ENCODE data around the gene KLHL26. TPM values are rescaled to one million over a fixed set of nuclear protein-coding genes. Genes with fewer than 3 reads are reported as not detected.

The KLHL26 gene
- total RNA-seq, 1 experiment from 2014 or later = 7.5 TPM

DNA sequence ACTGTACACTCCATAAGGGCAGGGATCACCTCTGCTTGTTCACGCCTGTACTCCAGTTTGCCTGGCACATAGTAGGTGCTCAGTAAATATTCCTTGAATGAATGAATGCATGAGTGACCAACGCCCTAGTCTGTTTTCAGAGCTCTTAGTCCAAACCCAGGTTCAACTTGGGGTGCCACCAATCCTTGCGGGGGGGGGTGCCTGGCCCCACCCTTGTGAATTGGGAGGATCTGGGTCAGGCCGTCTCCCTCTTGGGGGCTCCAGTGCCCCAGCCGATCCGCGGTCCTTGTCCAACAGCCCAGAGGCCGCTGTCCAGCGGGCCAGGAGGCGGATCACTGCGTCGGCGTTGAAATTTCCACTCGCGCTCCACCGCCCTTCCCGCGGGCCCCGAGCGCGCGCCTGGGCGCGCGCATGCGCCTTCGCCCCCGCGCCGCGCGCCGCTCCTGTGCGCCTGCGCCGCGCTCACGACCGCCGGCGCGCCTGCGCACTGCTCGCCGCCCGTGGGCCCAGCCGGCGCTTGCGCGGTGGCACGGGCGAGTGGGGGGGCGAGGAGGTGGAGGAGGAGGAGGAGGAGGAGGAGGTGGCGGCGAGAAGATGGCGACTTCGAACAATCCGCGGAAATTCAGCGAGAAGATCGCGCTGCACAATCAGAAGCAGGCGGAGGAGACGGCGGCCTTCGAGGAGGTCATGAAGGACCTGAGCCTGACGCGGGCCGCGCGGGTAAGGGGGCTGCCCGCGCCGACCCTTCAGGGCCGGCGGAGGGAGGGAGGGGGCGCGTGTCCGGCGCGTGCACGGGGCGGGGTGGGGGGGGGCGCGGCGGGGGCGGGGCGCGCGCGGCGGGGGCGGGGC, 46.5 kb downstream of the KLHL26 start, which contains the start of gene CRTC1:
CRTC1 (plus strand) TSS at position 572 of the 849 bp plus-strand sequence; CDS start at position 595, 23 bp downstream.
- Mint-ChIP-seq H3K36me3 (ENCODE audit: insufficient read depth, unreplicated experiment) (peaks cover 16% of the 10 kb centered on the region), H3K4me1 (ENCODE audit: low read depth, unreplicated experiment) (no peaks in the 10 kb centered on the region), H3K4me3 (ENCODE audit: low read depth, unreplicated experiment) (peak within 1 kb of the TSS; percentile 63), H3K27me3 (ENCODE audit: unreplicated experiment) (no peaks in the 10 kb centered on the region), H3K9me3 (ENCODE audit: low read depth, unreplicated experiment) (no peaks in the 10 kb centered on the region), H3K27ac (ENCODE audit: unreplicated experiment) (no peak within 1 kb of the TSS)
- intact Hi-C loops (cut with micrococcal nuclease; ENCODE audit: unreplicated experiment) = no loop called here
- TF ChIP-seq, protein P1, sequence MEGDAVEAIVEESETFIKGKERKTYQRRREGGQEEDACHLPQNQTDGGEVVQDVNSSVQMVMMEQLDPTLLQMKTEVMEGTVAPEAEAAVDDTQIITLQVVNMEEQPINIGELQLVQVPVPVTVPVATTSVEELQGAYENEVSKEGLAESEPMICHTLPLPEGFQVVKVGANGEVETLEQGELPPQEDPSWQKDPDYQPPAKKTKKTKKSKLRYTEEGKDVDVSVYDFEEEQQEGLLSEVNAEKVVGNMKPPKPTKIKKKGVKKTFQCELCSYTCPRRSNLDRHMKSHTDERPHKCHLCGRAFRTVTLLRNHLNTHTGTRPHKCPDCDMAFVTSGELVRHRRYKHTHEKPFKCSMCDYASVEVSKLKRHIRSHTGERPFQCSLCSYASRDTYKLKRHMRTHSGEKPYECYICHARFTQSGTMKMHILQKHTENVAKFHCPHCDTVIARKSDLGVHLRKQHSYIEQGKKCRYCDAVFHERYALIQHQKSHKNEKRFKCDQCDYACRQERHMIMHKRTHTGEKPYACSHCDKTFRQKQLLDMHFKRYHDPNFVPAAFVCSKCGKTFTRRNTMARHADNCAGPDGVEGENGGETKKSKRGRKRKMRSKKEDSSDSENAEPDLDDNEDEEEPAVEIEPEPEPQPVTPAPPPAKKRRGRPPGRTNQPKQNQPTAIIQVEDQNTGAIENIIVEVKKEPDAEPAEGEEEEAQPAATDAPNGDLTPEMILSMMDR (IDR thresholded peaks at IDR 0.05; ENCODE audit: unreplicated experiment) = no peak
- BruUV-seq (replicated peaks) = no TSS peak
- CTCF ChIA-PET = no interaction called here
- DNase-seq = peak; percentile 89

DNA sequence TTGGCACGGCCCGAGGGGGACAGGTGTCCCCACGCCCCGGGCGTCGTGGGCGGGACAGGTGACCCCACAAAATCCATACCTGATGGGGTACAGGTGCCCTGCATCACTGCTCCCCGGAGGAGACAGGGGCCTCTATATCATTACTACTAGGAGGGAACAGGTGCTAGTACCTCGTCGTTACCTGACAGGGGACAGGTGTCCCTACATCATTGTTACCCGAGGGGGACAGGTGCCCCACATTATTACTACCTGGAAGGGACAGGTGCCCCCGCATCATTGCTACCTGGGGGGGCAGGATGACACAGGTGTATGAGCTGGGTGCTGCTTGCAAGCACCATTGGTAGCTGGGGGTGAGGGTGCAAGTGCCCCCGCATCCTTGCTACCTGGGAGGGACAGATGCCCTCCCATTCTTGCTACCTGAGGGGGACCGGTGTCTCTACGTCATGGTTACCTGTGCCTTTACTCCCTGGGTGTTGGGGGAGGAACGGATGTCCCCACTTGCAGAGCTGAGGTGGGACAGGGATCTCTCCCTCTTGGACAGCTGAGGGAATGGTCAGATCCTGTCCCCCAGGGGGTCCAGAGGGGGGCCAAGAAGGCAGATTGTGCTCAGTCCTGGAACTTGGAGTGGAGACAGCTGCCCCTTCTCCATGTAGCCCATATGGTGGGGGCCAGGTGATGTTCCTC, 47.3 kb downstream of the KLHL26 start:
- no peak overlapping the region for H3K27ac Mint-ChIP-seq (ENCODE audit: unreplicated experiment)
- H3K36me3 Mint-ChIP-seq (ENCODE audit: insufficient read depth, unreplicated experiment) = peaks cover 16% of the 10 kb centered on the region
- no peaks in the 10 kb centered on the region for H3K9me3 Mint-ChIP-seq (ENCODE audit: low read depth, unreplicated experiment)
- intact Hi-C loops (cut with micrococcal nuclease; ENCODE audit: unreplicated experiment) = no loop called here
- H3K4me1 Mint-ChIP-seq (ENCODE audit: low read depth, unreplicated experiment) = no peaks in the 10 kb centered on the region
- no peaks in the 10 kb centered on the region for H3K27me3 Mint-ChIP-seq (ENCODE audit: unreplicated experiment)
- H3K4me3 Mint-ChIP-seq (ENCODE audit: low read depth, unreplicated experiment) = peak overlapping the region; percentile 63
- no TSS peak for BruUV-seq (replicated peaks)
- no peak for DNase-seq
- TF ChIP-seq, protein P1 (IDR thresholded peaks at IDR 0.05; ENCODE audit: unreplicated experiment) = no peak
- CTCF ChIA-PET = no interaction called here

DNA sequence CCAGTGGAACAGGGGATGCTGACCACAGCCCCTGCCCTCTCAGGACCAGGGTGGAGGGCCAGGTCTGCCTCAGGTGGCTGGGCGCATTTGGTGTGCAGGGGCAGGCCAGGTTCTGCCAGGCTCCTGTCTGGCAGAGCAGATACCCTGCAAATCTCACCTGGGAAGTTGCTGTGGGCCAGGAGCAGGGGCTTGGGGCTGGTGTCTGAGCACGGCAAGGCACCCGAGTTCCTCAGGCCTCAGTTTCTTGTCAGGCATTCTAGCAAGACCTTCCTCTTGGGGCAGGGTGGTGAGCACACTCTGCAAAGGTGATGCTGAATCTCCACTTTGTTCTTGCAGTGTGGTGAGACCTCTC, 47.8 kb downstream of the KLHL26 start:
- no TSS peak for BruUV-seq (replicated peaks)
- H3K4me3 Mint-ChIP-seq (ENCODE audit: low read depth, unreplicated experiment) = no peak overlapping the region
- H3K27me3 Mint-ChIP-seq (ENCODE audit: unreplicated experiment) = no peaks in the 10 kb centered on the region

DNA sequence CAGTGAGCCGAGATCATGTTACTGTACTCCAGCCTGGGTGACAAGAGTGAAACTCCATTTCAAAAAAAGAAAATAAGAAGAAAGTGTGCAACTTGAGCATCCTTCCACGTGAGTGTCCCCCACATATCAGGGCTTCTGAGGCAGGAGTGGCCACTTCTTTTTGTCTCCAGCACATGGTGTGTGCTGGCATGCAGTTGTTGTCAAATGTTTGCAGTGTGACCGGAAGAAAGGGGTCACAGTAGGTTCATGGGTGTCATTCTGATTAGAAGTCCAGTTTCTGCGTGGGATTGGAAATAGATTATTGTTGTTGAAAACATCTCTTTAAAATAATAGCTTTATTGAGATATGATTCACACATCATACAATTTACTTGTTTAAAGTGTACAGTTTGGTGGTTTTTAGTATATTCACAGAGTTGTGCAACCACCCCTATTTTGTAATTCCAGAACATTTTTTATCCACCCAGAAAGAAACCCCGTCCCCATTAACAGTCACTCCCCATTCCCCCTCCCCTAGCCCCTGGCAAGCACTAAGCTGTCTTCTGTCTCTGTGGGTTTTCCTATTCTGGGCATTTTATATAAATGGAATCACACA, 48.9 kb downstream of the KLHL26 start:
- Mint-ChIP-seq H3K4me1 (ENCODE audit: low read depth, unreplicated experiment) (no peaks in the 10 kb centered on the region), H3K27me3 (ENCODE audit: unreplicated experiment) (no peaks in the 10 kb centered on the region), H3K27ac (ENCODE audit: unreplicated experiment) (no peak overlapping the region), H3K36me3 (ENCODE audit: insufficient read depth, unreplicated experiment) (peaks cover 16% of the 10 kb centered on the region), H3K4me3 (ENCODE audit: low read depth, unreplicated experiment) (no peak overlapping the region), H3K9me3 (ENCODE audit: low read depth, unreplicated experiment) (no peaks in the 10 kb centered on the region)
- CTCF ChIA-PET = no interaction called here
- TF ChIP-seq, protein P1 (IDR thresholded peaks at IDR 0.05; ENCODE audit: unreplicated experiment) = no peak
- TSS peak; percentile 29 for BruUV-seq (replicated peaks)
- no peak for DNase-seq
- intact Hi-C loops (cut with micrococcal nuclease; ENCODE audit: unreplicated experiment) = no loop called here

More for the DNA sequence above, 47.8 kb downstream of the KLHL26 start:
- peaks cover 16% of the 10 kb centered on the region for H3K36me3 Mint-ChIP-seq (ENCODE audit: insufficient read depth, unreplicated experiment)
- CTCF ChIA-PET = no interaction called here
- TF ChIP-seq, protein P1 (IDR thresholded peaks at IDR 0.05; ENCODE audit: unreplicated experiment) = no peak
- no peak for DNase-seq
- intact Hi-C loops (cut with micrococcal nuclease; ENCODE audit: unreplicated experiment) = no loop called here
- no peaks in the 10 kb centered on the region for H3K4me1 Mint-ChIP-seq (ENCODE audit: low read depth, unreplicated experiment)
- no peaks in the 10 kb centered on the region for H3K9me3 Mint-ChIP-seq (ENCODE audit: low read depth, unreplicated experiment)
- no peak overlapping the region for H3K27ac Mint-ChIP-seq (ENCODE audit: unreplicated experiment)

Measured in Calu3 (cell line).